ENCODE measurements around the gene IGSF9.

Gene IGSF9

DNA sequence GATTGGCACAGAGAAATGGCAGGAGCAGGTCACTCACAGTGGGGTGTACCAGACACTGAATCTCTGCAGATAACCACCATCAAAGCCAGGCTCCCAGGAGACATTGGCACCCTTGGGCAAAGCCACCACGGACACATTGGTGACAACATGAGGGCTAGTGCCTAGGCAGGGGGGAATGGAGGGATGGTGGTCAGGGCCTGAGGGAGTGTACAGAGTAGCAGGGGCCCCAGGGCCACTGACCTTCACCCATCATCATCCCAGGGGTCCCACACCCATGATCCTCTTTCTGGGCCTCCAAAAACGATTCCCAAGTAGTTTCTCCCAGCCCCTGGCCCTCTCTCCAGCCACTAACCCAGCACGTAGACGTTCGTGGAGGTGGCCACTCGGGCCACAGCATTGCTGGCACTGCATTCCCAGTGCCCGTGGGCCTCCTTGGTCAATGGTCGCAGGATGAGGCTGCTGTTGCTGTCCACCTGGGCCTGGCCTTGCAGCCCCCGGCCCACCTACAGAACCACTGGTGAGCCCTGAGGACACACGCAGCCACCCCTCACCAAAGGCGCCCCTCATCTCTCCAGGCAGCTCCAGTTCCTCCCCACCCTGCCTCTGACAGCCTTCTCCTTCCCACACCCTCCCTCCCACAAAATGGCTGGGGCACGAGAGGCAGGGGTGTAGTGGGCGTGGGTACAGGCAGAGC, 14.2 kb downstream of the IGSF9 start:
- no peak for DNase-seq

DNA sequence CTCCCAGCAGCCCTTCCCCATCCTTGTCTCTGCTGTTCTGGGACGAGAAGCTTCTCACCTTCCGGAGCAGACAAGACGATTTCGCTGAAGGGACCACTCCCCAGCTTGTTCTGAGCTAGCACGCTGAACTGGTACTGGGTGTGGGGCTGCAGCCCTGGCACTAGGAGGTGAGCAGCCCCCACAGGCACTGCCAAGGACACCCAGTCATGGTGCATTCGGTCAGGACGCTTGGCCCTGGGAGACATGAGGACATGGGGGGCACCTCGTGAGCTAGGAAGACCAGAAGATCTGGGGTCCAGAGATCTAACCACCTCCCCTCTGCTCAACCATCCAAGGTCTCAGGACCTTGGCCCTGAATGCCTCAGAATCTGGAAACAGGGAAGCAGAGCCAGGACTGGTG, 14.8 kb downstream of the IGSF9 start:
- DNase-seq, result no peak

DNA sequence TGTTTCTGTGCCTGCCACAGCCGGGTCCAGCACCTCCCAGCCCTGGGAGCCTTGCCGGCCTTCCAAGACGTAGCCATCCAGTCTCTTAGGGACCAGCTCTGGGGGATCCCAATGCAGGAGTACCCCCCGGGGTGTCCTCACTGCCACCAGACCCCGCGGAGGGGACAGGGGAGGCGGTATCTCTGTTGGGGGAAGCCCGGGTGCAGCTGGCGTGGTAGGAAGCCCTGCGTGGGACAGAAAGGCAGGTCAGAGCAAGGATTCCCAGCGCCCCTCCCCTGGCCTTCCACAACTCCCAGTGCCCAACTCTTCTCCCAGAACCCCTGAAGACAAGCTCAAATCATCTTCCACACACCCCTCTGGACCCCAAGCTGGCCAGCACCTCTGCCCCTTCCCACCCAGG, 15.2 kb downstream of the IGSF9 start:
- DNase-seq, result no peak

DNA sequence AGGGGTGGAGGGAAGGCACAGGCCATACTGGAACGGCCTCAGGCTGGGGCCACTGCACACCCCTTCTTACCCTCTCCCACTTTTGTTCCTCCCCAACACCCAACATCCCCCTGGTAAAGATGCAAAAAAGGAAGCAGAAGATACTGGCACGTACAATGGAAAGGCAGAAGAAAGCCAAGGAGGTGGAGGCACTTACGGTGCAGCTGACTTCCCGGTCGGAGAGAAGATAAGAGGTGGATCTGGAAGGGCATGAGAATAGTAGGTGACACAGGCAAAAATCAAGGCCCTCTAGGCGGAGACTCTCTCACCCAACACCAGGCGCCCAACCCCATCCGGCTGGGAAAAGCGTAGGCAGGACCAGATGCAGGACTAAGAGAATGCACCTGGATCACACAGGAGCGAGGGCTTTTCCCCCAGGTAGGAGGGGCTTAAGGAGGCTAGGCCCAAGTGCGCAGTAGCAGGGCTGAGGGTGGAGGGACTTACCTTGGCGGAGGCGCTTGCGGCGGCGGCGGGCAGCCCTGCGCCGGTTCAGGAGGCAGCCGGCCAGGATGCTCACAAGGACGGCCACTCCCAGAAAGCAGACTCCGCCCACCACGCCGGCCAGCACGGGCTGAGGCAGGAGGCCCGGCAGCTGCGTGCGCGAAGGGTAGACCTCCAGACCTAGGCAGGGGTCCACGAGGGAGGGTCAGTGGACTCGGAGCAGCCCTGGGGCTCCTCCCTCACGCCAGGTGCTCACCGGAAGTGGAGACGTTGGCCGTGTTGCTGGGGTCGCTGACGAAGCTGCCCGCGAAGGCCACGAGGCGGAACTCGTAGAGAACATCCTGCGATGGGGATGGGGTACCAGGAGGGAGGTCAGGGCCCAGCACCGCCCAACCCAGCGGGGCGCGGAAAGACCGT, 16.0 kb downstream of the IGSF9 start:
- DNase-seq, result no peak

DNA sequence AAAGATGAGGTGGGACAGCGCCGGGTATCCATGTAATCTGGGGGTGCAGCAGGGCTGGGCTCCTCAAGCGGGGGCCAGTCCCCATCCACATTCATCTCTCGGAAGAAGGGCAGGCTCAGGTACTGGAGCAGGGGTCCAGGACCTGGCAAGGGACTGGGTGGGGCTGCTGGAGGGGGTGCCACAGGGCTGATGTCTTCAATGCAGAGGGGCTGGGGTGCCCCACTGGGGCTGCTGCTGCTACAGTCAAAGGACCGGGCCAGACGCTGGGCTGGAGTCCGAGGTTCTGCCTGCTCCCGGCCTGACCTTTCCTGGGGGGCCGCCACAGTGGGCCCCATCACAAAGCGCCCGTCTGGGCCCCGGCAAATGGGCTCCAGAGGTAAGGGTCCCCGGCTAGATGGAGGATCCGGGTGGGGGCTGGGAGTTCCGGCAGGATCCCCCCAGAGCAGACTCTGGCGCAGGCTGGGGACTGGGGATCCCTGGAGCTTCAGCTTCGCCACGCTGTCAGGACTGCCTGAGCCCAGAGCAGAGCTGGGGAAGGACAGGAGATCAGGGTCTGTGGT, 16.8 kb downstream of the IGSF9 start:
- DNase-seq, result no peak

DNA sequence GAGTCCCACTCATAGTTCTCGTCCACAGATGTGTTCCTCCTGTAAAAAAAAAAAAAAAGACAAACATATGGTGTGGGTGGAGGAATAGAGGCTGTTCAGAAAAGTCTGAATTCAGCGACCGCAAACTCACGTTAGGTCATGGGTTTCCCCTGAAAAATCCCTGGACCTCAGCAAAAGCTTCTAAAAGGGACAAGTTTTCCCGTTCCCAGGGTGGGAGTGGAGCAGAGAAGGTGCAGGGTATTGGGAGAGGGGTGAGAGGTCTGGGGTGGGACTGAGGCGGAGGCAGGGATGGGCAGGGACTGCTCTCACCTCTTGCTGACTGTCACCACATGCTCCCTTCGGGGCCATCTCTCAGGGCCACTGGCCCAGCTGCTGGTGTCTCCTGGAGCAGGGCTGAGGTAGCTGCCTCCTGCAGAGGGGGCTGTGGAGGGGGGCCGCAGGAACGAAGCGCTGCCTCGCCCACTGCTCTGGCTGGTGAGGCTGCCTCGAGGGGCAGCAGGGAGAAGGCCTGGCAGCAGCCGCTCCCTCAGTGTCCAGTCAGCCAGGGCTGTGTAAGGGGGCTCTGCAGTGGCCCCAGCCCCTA, 17.5 kb downstream of the IGSF9 start:
- no peak for DNase-seq

DNA sequence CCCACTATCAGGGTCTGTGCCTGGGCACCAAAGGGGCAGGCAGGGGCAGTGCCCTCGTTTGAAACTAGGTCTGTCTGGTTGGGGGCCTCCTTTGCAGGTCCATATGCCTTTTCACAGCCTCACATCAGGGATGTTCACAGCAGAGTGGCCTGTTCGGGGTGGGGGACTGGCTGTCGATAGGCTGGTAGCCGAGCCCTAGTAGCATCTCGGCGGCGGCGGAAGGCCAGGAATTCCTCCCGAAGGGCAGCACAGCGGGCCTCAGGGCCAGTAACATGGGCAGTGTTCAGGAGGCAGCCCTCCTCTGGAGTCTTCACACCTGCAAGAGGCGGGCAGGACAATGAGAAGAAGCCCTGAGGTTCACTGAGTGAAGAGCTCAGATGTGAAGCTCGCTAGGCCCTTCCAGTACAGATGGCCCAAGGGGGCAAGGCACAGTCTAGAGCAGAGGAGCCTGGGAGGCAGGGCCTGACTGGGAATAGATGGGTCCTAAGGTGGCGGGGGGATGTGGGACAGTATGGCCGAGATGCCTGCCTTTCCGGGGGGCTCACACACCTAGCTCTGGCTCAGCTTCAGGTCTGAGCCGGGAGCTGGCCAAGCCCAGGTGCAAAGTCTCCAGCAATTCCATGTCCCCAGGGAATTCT, 18.1 kb downstream of the IGSF9 start:
- DNase-seq, result no peak

DNA sequence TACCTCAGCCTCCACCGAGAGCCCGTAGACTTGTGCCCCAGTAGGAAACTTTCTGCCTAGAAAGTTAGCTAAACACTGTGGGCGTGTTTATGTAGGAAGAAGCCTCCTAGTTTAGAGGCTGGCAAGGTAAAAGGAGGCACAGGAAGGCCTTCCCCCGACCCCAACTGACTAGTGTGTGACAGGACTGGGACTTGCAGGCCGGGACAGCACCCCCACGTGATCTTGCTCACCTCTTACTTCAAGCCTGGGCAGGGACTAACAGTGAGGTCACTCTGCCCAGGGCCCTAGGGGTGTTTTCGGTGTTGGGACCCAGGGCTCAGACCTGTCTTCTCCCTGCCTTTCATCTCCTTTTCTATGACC, 19.7 kb downstream of the IGSF9 start:
- DNase-seq, result no peak

DNA sequence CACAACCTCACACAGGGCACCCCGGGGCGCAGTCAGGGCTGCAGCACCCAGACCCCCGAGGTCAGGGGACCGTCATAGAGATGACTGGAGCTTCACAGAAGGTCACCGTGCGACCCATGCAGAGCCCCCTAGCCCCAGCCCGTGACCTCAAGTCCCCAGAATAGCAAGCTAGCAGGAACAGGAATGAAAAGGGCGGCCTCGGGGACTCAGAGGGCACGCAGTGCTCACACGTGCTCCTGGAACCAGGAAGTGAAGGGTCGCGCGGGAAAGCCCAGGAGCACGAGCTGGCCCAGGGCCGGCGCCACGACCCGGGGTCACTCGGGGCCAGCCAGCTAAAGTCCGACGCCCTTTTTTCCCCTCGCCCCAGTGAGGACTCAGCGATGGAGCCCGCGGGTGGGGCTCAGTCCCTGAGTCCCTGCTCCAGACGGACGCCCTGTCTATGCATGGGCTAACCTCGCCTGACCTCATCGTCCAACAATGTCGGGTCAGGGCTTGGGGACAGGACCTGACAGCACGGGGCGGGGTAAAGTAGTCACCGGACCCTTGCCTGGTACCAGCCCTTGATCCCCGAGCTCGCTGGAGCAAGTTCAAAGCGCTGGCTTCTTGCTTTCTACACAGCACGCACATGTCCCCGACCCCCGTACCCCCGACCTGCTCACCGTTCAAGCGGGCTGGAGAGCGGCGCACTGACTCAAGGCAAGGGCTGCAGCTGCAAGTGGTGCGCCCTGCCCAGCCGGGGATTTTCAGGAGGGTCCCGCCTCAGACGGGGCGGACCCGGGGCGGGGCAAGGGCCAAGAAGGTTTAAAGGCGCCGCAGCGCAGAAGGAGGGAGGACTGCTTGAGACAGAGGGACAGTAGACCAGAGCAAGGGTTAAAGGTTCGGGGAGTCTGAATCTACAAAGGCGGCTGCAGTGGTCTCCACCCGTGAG, 20.4 kb downstream of the IGSF9 start, which contains the start of gene TAGLN2:
TAGLN2 (minus strand) TSS at position 717 of the 928 bp plus-strand sequence. CDS start 4,998 bp downstream, outside the sequence.
- no peak for DNase-seq

DNA sequence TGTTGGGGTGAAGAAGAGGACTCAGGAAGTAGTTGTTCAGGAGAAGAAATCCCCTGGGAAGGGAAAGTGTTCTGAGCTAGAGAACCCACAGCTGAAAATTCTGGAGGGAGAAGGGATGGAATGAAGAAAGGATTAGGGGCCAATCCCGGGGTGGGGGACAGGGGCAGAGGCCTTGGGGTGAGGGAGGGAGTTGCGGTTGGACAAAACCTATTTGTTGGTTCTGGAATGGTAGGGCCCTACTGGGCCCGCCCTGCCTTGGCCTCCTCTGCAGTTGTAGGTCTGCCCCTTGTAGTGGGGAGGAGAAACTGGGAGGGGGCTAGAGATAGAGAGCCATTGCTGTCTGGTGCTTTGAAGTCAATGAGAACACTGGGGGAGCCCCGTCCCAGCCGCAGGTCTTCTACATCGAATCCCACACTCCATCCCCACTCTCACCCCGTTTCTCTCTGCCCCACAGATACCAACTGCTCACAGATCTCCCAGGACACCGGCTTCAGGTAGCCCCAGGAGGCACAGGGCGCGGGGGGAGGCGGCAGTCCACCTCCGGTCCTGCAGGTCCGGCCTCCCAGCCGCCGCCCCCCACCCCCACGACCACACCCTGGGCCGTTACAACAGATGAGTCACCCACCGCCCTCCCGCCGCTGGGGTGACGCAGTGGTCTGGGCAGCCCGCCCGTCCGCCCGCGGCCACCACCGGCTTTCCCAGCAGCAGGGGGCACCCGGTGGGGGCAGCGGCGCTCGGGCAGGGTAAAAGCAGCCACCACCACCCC, 21.2 kb downstream of the IGSF9 start:
- no peak for DNase-seq

DNA sequence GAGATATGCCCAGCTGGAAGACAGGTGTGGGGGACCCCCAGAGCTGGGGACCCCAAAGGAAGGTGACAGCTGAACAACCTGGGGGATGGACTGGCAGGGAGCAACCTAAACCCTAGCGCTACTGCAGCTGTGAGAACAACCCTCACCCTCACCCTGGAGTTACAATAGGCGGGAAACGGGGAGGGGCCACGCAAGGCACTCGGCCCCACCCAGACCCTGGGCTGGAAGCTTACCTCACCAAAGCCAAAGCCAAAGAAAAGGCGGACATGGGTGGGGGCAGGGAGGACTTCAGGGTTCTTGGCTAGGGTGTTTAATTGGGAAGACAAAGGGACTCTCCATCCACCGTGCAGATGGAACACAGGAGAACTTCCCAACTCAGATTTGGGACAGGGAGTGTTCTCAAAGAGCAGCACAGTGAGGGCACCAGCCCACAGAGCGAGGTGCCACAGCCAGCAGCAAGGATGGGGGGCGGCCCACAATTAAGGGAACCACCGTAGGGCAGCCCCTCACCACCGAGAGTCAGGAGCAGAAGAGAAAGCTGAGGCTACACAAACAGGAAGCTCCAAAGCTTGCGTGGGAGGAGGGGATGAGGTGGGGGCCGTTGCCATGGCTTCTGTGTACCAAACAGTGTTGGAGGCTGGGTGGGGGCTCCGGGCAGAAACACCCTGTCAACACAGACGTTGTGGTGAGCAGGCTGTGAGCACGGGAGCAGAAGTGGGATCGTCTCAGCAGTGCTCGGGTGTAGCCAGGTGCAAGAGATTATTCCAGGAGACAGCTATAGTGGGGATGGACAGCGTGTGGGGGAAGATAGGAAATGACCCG, 22.0 kb downstream of the IGSF9 start:
- no peak for DNase-seq

DNA sequence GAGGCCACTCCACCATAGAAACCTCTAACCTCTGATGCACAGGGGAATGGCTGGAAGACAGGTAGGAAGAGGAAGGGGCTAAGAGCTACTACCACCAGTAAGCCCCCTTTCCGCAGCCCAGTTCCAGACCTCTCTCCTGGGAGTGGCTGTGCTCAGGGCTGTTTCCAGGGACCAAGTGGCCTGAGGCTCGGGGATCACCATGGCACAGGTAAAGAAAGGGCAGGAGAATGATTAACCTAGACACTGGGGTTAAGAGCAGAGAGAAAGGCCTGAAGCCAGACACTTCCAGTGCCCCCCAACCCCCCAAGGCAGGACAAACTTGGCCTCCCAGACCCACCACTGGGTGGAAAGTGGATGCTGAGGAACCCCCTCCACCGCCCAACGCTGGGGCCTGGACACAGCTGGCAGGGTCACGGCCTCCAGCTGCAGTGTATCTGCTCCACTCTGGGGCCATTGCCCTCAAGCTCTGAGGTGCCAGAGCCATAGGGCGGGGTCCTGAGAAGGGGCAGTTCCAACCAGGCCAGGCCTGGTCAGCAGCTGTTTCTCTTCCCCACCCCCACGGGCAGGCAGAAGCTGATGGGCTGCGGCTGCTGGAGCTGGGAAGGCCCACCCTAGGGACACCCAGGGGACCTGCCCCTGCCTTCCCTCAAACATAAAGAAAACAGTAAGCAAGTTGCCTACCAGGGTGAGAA, 22.8 kb downstream of the IGSF9 start:
- no peak for DNase-seq

DNA sequence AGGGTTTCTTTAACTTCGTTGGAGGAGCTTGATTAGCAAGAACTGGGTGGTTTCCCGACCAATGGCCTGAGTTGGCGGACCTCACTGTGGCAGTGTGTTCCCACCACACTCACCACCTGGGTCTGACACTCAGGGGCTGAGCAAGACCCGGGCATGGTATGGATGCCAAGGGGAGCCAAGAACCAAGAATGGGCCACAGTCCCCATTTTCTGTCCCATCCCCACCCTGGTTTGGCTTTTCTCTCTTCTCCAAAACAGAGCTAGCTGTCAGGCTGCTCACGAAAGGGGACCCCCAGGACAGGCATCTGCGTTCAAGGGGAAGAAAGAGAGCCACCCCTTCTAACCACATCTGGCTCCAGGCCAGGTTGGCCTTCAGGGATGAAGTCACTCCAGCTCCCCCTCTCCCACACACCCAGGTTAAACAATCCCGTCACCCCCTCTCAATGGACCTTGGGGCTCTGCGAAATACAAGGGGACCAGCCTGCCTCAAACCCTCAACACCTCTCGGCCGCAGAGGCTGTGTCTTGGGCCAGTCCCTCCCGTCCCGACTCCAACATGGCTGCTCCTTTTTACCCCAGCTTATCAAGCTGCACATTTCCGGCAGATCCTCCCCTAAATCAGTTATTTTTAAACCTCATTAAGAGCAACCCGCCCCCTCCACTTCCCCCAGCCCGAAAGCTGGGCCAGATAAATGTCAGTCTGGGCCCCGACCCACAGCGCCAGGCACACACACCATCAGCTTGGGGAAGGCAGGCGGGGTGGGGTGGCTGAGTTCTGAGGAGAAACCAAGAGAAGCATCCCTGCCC, 23.5 kb downstream of the IGSF9 start:
- no peak for DNase-seq

DNA sequence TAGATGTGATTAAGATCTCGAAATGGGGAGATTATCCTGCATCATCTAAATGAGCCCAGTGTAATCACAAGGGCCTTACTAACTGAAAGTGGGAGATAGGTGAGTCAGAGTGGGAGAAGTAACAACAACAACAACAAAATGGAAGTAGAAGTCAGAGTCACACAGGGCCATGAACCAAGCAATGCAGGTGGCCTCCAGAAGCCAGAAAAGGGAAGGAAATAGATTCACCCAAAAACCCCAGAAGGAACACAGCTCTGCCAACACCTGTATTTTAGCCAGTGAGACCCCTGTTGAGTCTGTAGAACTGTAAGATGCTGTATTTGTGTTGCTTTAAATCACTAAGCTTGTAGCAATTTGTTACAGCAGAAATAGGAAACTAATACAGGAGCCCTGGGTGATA, 24.2 kb downstream of the IGSF9 start:
- no peak for DNase-seq

DNA sequence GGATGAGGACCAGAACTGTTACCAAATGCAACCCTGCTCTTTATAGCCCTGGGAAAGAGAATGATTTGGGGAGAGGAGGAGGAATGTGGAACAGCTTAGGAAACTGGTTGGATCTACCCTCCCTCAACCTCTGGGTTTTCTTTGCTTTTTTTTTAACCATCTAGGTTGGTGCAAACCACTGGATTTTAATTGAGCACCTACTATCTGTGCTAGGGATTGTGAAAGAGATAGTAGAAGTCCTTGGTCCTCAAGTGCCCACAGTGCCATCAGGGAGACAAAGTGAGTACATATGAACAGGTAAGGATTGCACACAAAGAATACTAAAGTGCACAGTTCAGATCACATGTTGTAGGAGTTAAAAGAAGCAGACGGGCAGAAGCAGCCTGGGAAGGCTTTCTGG, 24.8 kb downstream of the IGSF9 start:
- DNase-seq, result no peak

DNA sequence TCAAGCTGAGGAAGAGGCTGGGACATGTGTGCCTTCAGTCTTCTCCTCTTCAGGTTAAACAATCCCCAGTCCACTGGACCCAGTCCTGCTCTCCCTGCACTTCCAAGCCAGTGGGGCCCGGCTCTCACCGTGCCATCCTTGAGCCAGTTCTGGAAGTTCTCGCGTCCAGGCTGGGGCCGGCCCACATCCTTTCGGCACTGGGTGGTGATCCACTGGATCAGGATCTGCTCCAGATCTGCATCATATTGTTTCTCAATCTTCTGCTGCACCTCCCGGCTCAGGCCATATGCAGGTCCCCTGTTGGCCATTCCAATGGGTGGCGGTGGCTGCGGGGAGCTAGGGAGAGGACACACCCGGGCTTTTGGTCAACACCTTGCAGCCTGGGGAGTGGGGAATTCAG, 25.2 kb downstream of the IGSF9 start:
- DNase-seq, result no peak

DNA sequence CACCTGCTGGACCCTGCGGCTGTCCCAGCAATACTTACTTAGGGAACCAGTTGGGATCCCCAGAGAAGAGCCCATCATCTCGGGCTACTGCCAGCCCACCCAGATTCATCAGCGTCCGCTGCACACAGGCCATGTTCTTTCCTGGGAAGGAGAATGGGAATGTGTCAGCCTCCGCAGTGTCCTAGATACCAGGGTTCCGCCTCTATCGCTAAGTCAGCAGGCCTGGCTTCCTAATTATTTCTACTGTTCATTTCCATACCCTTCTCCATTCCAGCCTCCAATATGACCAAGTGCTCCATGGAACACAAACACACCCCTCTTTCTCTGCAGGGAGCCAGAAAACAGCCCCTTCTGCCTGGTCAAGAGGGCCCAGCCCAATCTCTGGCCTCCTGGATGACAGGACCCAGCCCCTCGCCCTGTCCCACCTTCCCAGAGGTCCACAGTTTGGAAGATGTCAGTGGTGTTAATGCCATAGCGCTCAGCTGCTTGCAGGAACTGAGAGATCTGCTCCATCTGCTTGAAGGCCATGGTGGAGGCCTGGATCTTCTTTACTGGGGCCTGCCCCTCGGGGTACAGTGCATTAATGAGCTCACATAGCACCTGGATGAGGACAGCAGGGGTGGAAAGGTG, 26.1 kb downstream of the IGSF9 start:
- no peak for DNase-seq
